Measurements from ENCODE around the gene CBLC.

GRCh38 chr19:44732235-44733014, 45.3 kb upstream of the CBLC start:
- TF ChIP-seq CTCF (IDR thresholded peaks at IDR 0.05; ENCODE audit: poor library complexity, severe bottlenecking): no peak
- TF ChIP-seq EP300 (conservative IDR thresholded peaks at IDR 0.05; ENCODE audit: poor library complexity, severe bottlenecking): no peak
- no peak for TF ChIP-seq POLR2AphosphoS5 (IDR thresholded peaks at IDR 0.05)
- no peak for TF ChIP-seq REST (IDR thresholded peaks at IDR 0.05; ENCODE audit: borderline replicate concordance)
- no peak for TF ChIP-seq RAD21 (conservative IDR thresholded peaks at IDR 0.05)
- TF ChIP-seq SMC3 (conservative IDR thresholded peaks at IDR 0.05; ENCODE audit: poor library complexity): no peak
- TF ChIP-seq EZH2 (IDR thresholded peaks at IDR 0.05; ENCODE audit: borderline replicate concordance, insufficient read depth, low read length, poor library complexity, severe bottlenecking): no peak
- TF ChIP-seq MXI1 (conservative IDR thresholded peaks at IDR 0.05; ENCODE audit: poor library complexity, severe bottlenecking): no peak
- no peak for TF ChIP-seq TAF1 (IDR thresholded peaks at IDR 0.05; ENCODE audit: low read depth)

Data from neural cell (in vitro differentiated cells).